GM19455 (cell line): ENCODE measurements around the gene RAC2.
A peak's percentile ranks its signal among the peaks of the same experiment; 100 is the strongest.
"Not testable (repeated sequence)": the region's sequence is repeated elsewhere in the genome, so short reads cannot be mapped to it uniquely, and the experiment has no call there.

Experiments used
- ATAC-seq: cut with Tn5 transposase; IDR thresholded peaks from one replicate; pipeline ENCODE4 v1.9.1; 2021; ENCODE audit not compliant: unreplicated experiment

RAC2 gene

DNA sequence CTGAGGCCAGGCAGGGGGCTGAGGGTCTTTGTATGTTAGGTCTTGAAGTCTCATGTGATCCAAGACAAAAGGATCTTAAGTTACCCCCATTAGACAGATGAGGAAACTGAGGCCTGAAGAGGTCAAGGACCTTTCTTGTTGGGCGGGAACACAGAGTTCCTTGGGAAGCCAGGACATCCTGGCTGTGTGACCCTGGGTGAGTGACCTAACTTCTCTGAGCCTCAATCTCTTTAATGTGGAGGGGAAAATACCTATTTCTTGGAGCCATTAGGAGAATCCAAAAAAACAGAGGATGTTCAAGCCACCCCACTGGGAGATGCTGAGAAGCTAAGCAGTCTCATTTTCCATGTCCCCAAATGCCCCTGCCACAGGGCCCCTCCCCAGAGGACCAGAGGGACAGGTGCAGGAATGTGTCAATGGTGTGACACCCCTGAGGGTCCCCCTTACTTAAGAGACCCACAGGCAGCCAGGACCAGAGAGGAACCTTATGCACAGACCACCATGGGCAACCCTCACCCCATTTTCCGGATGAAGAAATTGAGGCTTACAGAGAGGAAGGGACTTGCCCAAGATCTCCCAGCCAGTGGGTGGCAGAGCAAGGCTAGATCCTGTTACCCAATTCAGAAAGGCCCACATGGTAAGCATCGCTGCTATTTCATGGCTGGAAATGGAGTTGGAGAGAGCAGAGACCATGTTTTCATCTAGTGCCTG lies 8.0 kb downstream of the RAC2 start:
- no peak for ATAC-seq

GRCh38 chr22:37234736-37235711 lies 9.0 kb downstream of the RAC2 start:
- ATAC-seq = no peak

DNA sequence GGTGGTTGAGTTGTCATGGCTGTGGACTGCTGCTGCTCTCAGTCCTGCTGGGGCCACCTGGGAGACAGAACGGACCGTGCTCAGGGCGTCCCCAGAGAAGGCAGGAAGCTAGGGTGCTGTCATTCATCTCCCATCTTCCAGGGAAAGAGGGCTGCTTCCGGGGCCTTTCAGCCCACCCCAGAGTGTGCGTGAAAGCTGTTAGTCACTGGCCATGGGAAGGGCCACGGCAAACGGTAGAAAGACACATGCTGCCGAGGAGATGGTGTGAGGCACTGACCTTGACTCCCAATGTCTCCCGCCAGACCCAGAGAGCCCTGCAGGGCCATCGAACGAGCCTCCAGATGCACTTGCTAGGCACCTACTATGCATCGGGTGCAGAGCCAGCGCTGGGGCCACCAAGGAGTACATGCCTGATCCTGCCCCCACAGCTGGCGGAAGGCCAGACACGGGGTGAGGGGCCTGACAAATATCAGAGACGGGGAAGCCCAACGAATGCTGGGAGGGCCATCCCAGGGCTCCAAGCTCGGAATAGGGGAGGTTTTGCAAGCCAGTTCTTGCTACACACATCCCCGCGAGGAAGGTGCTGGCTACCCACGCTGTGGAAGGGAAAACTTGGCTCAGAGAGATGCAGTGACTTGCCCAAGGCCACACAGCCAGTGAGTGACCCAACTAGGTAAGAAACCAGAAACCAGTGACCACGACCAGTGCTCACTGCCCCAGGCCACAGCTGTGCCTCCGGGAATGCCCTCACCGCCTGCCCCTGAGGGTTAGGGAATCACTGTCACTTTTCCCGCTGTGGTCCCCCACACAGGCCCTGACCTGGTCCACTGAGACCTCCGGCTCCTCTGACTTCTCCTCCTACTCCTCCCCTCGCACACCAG lies 10.1 kb downstream of the RAC2 start:
- ATAC-seq = no peak

- ATAC-seq = not testable (repeated sequence)
These were observed 10.7 kb downstream of the RAC2 start for GRCh38 chr22:37233371-37233750.

- no peak for ATAC-seq
These were observed 11.7 kb downstream of the RAC2 start for GRCh38 chr22:37232140-37232998.

DNA sequence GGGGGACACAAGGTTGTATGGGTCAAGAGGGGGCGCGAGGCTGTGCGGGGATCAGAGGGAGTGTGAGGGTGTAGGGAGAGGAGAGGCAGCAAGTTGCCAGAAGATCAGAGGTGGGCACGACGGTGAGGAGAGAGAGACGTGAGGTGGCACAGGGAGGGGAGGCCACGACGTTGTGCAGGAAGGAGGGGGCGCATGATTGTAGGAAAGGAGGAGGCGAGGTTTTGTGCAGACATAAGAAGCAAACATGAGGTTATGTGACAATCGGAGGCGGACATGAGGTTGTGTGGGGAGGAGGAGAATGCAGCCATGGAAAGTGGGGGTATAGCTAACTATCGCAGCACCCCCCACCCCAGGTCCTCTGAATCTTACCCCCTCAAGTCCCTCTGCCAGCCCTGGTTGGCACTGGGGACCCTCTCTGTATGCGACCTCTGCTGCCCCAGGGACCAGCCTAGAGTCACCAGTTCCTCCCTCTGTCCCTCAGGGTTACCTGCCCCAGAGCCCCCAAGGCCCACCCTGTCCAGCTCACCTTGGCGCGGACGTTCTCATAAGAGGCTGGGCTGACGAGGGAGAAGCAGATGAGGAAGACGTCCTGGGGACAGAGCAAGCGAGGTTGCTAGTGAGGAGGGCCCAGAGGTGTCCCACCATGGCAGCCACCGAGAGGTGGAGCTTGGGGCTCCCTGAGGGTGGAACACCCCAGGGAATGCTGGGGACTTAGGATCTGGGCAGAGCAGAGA lies 12.5 kb downstream of the RAC2 start:
- no peak for ATAC-seq

DNA sequence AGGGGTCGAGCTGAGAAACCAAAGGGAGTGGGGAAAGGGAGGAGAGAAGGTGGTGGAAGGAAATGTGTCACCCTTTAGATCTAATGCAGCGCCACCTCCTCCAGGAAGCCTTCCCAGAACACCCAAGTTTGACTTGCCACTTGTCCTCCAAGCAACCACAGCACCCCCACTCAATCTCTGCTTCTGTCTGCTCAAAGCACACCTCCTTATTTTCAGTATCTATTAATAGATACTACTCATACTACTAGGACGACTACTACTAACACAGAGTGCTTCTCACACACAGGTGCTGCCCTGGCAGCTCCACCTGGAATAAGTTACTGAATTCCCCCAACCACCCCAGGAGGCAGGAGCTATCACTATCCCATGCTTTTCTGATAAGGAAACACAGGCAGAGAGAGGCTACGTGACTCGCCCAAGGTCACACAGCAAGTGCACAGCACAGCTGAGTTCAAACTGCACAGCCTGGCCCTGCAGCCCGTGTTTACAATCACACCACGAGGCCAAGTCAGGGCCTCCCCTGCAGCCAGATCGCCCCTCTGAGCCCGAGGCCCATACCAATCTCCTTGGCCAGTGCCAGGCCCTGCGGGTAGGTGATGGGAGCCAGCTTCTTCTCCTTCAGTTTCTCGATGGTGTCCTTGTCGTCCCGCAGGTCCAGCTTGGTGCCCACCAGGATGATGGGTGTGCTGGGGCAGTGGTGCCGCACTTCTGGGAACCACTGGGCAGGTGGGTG lies 13.2 kb downstream of the RAC2 start:
- ATAC-seq = no peak

- peak; percentile 56 for ATAC-seq
These were observed 14.0 kb downstream of the RAC2 start for GRCh38 chr22:37229805-37230672.

DNA sequence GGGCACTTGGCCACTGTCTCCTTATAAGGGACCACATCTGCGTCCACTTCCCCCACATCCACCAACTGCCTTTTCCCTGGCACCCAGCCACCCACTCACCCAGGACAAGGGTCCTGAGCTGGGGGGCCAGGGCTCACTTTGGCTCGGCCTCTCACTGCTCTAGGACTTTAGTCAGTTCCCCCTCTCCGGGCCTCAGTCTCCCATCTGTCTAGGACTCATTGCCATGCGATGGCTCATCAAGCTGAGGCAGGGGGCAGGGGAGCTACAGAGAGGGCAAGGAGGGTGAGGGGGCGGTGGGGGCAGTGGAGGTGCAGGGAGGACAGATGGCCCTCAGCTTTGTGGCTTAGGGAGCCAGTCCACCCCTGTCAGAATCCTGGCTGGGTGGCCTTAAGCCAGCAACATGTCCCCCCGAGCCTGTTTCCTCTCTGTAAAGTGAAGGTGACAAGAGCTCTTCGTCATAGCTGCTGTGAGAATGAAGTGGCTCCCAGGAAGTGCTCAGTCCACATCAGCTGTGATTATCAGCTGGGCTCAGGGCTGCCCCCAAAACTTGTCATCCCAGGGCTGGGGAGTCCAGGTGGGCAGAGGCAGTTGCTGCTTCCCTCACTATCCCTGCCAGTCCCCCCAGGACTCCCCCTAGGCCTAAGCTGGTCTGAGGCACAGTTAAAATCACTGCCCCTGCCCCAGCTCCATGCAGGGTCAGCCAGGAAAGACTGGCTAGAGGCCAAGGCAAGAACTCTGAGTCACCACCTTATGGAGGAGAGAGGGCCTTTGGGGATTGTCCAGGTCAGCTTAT lies 14.9 kb downstream of the RAC2 start:
- no peak for ATAC-seq

DNA sequence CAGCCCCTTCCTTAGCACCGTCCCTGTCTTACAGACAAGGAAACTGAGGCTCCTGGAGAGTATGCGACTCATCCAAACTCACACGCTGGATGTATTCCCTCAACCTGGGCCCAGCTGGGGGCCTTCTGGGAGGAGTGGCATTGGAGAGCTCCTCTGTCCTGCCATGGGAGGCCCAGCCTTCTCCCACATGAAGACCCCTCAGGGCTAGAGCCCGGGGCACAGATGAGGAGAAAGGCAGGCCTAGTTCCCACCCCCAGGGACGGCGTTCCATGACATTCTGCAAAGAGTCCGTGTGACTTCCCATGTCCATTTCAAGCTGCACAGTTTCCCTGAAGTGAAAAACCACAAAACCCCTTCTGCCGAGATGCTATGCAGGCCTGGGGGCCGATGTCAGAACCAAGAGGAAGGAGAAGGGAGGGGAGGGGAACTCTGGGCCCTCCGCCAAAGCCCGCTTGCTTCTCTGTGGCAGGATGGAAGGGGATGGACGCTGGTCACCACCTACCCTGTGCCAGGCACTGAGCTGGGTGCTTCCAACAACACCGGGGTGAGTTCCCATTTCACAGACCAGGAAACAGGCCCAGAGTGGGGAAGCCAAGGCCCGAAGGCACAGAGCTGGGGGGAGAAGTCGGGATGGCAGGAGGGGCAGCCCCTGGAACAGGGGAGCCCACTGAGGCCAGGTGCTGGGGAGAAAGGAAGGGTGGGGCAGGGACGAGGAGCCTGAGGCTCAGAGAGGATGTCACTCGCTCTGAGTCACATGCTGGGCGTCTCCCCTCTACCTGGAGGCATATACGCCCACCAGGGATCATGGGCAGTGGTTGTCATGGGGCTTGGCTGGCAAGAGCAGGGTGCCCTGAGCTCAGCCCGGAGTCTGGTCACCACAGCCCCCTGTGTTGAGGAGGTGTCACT lies 15.7 kb downstream of the RAC2 start:
- no peak for ATAC-seq

- ATAC-seq = no peak
These were observed 17.6 kb downstream of the RAC2 start for GRCh38 chr22:37226514-37226913.

- ATAC-seq = no peak
These were observed 18.0 kb downstream of the RAC2 start for GRCh38 chr22:37226087-37226486.

- no peak for ATAC-seq
These were observed 18.6 kb downstream of the RAC2 start for GRCh38 chr22:37225481-37225880.

DNA sequence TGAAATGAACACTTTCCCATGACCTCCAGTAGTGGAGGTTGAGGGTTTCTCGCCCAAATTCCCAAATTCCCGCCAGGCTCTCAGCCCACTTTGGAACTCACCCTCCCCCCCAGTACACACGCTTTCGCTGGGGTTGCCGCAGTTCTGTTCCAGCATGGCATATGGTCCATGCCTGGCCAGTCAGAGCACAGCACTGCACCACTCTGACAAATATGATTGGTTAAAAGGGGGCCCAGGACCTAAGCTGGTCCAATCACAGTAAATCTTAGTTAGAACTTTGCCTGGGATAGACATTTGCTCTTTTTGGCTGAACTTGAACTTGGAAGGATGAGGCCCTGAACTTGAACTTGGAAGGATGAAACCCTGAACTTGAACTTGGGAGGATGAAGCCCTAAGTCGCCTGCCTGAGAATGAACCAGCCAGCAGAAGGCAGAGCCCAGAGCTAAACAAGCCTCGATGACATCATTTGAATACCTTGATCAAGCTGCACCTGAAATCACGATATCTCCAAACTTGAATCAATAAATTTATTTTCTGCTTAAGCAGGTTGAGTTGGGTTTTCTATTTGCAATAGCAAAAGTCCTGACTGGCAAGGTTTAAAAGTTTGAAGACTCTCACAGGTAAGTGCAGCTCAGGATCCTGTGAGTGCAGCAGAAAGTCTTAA lies 19.2 kb downstream of the RAC2 start:
- ATAC-seq = no peak

DNA sequence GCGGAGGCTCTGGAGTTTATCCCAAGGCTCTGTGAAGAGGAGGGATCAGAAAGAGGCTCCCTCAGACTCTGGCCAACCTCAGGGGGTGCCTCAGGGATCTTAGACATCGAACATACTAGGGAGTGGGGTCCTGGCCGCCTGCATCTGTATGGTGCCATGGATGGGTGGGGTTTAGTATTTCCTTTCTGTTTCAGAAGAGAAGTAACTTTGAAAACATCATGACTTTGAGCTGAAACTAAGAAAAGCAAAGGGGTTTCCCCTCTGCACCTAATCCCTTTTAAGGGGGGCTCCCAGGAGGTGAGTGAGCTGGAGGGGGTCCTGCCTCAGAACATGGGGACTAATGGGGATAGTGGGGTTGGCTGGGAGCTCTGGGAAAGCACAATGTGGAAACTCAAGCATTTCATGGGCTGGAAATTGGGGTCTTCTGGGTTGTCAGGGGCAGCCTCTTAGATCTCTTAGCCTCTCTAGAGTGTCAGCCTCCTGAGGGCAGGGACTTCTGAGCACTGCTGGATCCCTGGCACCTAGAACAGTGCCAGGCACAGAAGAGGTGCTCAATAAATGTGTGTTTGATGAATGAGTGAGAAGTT lies 20.0 kb downstream of the RAC2 start:
- ATAC-seq = no peak
